ENCODE measurements around the gene MASP2.

The MASP2 gene

DNA sequence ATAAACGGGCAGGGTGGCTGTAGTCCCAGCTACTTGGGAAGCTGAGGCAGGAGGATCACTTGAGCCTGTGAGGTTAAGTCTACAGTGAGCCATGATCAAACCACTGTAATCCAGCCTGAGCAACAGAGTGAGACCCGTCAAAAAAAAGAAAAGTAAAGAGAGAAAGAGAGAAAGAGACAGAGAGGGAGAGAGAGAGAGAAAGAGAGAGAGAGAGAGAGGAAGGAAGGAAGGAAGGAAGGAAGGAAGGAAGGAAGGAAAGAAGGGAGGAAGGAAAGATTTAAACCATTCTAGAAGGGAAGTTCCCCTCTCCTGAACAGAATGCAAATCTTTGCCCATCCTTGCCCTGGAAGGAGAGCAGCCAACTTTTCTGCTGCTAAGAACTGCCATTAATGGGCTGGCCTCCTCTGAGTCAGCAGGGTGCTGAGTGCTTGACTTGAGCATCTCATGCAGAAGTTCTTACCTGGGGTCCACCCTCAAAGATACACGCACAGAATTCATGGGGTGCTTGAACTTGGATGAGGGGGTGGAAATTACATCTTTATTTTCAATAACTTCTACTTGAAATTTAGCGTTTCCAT, 59.1 kb downstream of the MASP2 start:
- DNase-seq = no peak

DNA sequence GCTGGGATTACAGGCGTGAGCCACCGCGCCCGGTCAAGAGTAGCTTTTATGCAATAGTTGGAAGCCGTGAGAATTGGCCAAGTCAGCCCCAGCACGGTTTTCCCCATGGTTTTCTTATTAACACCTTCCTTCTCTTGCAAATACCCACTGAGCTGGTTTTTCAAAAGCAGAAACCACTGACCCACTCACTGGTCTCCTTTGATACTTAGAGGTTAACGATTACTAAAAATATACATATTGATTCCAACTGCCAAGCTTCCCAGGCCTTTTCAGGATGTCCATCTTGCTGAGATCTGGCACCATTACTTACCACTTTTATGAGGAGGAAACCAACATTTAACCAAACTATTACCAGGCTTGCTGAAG, 60.5 kb downstream of the MASP2 start:
- no peak for DNase-seq

DNA sequence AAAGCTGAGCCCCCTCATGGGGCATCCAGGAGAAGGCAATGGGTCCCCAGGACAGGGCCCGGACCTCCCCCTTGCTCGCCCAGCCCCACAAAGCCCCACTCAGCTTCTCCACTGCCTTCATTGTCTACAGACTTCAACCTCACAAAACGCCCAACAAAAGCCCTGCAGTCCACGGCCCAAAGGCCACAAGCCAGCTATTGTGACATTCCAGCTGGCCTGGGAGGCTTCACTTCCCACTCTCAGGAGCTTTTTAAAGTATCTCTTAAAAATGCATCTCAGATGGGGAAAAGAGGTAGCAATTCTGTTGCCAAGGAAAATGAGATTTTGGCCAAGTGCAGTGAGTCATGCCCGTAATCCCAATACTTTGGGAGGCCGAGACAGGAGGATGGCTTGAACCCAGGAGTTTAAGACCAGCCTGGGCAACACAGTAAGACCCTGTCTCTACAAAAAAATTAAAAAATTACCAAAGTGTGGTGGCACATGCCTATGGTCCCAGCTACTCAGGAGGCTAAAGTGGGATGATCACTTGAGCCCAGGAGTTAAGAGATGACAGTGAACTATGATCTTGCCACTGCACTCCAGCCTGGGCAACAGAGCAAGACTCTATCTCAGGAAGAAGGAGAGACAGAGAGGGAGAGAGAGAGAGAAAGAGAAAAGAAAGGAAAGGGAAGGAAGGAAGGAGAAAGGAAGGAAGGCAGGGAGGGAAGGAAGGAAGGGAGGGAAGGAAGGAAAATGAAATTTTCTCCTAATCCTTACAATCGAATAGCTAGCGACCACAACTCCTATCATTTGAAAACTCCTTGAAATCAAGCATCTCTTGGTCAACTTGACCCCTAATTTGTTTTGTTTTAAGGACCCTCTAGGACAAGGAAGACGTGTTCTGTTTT, 66.0 kb downstream of the MASP2 start:
- DNase-seq = no peak

DNA sequence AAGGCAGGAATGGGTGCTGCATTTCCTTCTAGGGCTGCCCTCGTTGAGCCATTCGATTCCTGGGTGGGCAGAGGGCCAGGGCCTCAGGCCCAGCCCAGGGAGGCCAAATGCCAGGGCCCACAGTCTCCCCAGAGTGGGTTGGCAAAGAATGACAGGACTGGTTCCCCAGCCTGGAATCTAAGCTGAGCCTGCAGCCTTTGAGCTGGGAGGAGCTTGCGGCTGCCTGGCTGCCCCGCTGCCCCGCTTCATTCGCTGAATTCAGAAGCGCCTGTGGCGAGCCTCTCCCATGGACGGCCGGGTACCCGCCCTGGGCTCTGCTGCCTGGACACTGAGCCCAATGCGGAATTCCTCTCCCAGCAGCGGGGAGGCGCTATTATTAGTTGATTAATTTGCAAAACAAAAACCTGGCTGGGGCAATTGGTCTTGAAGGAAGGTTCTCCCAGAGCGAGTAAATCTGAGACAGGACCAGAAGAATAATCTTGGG, 66.9 kb downstream of the MASP2 start:
- no peak for DNase-seq

DNA sequence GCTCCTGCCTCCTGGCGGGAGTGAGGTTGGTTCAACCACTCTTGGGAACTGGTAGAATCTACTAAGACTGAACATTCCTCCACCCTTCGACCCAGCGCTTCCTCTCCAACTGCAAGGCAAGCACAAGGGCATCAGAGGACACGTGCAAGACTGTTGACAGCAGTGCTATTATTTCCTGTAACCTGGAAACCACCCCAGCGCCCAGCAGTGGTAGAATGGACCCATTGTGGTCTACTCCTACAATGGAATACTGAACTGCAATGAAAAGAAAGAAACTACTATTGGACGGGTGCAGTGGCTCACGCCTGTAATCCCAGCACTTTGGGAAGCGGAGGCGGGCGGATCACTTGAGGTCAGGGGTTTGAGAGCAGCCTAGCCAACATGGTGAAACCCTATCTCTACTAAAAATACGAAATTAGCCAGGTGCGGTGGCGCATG, 67.5 kb downstream of the MASP2 start:
- DNase-seq = no peak

DNA sequence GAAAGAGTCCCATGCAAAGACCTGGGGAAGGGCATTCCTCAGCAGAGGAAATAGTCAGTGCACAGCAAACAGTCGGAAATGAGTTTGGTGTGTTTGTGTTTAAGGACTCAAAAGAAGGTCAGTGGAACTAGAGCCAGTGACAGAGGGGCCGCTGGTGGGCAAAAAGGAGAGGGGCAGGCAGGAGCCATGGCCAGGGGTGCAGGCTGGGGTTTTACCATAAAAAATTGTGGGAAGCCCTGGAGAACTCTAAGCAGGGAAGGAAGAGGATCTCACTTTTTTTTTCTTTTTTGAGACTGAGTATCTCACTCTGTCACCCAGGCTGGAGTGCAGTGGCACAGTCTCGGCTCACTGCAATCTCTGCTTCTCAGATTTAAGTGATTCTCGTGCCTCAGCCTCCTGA, 68.3 kb downstream of the MASP2 start:
- no peak for DNase-seq
